GOT3 (cell line): ENCODE measurements around the gene AP3S2.
"Not testable (repeated sequence)": the region's sequence is repeated elsewhere in the genome, so short reads cannot be mapped to it uniquely, and the experiment has no call there.

ENCODE experiments used
- DNase-seq: peaks from one replicate; lab custom pipeline; 2025; ENCODE audit warnings: mixed read lengths; lab: John Stamatoyannopoulos, UW

AP3S2 gene

DNA sequence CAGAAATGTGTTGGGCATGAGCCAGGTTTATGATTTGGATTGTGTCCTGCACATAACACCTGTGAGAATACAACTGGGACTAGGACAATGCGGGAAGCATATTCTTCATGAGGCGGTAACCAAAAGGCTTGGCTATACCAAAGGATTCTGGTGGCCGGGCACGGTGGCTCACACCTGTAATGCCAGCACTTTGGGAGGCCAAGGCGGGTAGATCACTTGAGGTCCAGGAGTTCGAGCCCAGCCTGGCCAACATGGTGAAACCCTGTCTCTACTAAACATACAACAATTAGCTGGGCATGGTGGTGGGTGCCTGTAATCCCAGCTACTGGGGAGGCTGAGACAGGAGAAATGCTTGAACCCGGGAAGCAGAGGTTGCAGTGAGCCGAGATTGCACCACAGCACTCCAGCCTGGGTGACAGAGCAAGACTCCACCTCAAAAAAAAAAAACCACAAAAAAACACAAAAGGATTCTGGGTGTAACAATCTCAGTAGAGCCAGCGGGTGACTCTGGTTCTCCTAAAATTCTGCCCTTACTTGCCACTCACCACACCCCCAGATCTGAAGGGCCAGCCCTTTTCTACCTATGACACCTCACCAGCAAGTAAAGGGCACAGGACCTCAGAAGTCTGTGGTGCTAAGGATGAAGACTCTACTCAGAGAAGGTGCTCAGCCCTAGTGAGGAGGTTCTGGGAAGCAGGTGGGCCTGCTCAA, 59.2 kb downstream of the AP3S2 start:
- not testable (repeated sequence) for DNase-seq

DNA sequence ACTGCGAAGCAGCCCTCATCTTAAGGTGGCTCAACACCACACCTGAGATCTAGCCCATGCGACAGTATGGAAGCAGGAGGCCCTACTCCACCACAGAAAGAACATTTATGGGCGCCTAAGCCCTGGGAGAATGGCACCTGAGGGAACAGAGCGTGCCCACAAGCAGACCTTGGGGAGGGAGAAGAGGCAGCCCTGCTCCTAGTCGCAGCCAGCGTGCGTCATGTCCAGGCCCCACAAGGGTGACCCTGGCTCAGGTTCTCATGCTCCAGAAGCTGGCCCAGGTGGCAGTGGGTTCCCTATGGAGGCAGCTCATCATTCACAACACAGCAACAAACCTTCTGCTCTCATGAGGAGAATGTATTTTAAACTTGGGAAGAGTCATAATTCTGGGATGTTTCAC, 59.8 kb downstream of the AP3S2 start:
- no peak for DNase-seq

DNA sequence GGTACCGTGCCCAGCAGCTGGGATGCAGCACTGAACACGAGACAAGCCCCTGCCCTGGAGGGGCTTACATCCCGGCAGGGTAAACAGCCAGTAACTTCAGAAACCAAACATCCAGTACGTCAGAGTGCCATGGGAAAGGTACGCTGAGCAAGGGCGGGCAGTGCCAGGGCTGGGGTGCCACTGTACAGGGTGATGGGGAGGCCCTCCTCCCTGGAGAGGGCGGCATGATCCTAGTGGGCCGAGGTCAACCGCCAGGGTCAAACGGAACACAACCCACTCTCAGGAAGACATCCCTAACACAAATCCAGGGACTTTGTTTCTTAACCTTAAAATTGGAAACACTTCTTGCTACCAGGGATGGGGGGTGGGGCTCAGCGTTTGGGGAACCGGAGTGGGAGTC, 63.2 kb downstream of the AP3S2 start:
- no peak for DNase-seq

DNA sequence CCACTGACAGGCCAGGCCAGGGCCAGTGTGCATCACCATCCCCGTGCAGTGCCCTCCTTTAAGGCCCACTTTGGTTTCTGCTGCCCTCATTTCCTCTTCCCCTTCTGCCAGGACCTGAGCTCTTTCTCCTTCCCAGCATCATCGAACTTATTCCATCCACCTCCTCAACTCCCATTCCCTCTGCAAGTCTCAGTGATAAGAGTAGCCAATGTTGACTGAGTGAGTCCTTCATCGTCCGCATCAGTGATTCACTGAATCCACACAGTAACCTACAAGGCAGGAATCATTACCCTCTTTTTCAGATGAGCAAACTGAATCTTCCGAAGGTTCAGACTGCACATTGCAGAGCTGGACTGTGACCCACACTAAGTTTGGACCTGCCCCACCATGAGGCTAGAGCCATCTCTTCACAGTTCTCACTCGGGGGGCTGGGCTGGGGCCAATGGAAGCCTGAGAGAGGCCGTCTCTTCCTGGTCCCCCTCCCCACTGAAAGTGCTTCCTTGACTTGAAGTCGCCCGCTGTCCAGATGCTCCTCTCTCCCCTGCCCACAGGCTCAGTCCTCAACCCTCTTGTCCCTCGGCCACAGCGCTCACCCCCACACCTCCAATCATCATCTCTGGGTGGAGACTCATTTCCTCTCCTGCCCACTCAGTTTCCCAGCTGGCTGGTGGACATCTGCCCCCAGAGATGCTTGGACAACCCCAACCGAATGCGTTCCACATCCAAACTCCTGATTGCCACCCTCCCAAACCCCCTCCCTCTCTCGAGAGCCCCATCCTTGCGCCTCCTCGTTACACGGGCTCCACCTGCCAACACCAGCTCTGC, 64.0 kb downstream of the AP3S2 start:
- no peak for DNase-seq

DNA sequence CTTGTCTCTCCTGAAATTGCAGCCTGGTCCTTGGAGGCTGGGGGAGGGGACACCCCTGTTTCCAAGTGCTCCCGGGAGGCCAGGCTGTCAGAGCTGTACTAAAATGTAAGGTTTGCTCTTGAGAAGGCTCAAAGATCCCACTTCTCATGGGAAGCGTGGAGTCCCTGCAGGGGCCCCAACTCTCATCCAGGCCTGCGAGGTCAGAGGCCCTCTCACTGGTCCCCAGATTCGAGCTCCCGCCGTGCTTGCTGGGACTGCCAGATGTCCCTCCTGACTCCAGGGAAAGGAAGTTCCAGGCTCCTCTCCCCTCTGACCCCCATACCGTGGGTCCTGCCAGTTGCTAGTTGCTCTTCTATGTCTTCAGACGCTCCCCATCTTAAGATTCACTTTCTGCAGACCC, 64.6 kb downstream of the AP3S2 start:
- DNase-seq, result no peak

DNA sequence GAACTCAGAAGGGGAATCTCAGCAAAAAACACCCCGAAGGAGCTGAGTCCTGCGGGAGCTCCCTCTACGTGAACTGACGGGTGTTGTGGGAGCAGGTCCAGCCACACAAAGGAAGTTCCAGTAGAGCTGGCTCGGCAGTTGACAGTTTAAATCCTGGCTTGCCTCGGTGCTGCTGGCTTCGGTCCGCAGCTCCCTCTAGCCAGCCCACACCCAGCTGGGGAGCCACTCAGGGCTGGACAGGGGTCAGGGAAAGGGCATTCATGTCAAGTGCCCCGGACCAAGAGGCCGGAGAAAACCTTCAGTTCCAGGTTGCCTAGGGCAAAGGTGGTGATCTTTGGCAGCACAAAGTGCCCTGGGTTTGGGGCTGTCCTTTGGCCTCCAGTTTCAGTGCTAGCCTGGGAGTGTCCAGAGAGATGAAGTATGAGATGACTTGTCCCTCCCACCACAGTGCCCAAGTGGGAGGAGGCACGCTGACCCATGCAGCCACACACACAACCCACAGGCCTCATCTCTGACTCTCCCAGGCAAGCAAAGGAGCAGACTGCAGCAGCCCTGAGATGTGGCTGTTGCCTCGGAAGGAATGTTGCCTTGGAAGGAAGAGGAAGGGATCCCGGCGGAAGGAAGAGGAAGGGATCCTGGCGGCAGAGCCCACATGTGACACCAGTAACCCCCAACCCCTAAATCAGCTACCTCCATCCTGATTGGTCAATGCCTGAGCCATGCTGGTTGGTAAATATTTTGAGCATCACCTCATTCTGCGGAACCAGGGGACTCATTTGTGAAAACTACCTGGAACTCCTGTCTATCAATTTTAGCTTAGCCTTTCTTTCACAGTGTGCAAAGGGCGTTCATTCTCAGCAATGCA, 65.3 kb downstream of the AP3S2 start:
- DNase-seq, result peak; percentile 32

DNA sequence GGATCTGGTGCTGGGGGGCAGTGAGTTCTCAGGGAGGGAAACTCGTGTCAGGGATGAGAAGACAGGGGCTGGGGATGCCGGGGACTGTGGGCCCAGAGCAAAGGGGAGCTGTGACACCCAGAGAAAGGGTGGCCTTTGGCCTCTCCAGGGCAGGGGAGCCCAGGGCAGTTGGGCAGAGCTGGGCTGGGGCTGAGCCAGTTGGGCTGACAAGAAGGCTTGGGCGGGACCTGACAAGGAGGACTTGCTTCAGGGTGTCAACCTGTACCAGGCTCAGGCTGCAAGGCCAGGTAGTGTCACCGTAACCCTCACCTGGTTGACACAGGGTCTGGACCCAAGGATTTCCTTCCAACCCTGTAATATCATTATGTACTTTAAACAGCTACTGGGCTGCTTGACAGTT, 66.0 kb downstream of the AP3S2 start:
- no peak for DNase-seq

DNA sequence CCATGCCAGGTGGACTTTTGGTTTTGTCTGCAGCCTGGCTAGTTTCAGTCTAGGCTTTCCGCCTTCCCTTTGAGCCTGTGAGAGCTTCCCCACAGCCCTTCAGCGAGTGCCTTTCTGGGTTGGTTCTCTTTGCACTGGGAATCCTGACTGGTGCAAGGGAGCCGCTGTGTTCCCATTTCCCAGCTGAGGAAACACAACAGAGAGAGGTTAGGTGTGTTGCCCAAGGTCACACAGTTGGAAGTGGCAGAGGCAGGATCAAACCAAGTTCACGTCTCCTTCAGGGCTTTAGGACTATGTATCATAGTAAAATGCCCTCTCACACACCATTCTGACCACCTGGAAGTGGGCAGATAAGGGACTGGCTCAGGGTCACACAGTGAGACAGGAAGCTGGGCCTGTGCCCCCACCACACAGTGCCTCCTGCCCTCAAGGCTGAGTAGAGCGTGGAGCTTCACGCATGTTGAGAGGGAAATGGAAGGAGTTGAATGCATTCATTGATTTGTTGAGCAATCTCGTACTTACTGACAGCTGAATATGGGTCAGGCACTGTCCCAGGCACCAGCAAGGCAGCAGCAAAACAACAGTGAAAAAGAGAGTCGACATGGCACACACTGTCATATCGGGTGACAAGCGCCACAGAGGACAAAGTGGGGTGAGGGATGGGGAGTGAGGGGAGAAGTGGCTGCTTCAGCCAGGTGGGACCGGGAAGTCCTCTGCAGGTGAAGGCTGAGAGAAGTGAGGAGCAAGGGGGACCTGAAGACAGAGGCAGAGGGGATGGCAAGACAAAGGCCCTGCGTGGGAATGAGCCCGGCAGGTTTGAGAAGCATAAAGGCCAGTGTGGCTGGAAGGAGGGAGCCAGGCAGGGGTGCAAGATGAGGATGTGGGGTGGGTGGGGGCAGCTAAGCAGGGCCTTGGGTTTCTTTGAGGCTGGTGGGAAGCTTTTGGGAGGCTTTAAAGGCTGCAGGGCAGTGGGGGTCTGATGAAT, 66.8 kb downstream of the AP3S2 start:
- DNase-seq, result no peak

DNA sequence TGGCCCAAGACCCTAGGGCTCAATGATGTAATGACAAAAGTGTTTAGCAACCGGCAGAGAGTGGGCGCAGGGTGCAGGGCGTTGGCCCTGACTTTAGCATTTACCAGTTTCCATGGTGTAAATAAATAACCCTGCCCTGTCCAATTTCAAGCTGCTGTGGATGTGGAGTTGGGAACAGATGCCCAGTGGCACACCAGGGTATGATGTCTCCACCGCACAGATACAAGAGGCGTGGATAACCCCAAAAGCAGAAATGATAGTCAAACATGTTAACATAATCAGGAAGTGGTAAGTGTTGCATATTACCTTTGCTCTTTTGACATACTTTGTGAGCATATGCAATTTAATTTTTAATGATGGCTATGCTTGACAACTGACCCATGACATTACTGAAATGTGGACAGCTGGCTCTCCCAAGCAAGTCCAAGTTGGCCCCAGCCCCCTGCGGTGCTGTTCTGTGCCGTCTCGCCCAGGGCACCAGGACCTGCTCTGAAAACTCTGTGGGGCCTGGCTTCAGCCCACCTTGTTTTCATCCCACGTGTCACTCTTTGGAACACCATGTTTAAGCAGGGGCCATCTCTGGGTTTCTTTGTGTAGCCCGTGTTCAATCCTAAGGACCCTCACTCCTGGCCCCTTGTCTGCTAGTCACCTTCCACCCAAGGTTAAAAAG, 68.4 kb downstream of the AP3S2 start:
- no peak for DNase-seq

DNA sequence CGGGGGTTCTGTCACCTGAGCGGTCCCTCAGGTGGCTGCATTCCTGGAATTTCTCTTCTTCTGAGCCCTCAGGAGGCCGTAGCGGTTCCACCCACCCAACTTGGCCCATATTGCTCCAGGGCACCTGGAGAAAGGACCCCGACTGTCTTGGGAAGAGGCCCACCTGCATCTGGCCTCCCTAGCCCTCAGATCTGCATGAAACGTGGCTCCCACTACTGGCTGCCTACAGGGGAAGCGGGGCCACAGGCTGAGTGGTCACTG, 69.3 kb downstream of the AP3S2 start:
- DNase-seq, result no peak

DNA sequence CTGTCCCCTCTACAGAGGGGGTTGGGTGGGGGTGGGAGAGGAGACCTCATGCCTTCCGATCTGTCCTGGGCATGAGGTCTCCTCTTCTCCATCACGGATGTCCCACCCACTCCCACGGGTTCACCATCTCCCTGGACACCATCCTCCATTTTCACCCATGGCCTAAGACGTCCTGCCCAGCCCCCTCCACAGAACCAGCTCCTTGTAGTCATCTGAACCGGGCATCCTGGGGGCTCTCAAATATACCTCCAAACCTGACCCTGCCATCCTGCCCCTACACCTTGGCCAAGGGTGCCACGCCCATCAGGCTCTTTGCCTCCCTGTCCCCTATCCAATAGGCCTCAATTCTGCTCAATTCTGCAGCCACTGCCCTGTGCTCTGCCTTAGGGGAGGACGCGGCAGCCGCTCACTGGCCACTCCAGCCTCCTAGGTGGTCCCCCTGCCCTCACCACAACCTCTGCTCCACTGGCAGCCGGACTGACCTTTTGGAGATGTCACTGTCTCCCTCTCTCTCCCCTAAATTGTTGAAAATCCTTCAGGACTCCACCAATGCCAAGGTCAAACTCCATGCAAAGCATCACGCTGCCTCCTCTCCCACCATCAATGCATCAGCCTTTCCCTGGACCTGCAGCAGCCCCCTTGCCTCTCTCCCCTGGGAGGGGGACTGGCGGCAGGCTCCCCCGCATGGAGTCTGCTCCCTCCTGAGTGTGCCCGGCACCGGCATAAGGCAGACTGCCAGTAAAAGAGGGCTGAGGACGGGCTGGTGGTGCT, 69.8 kb downstream of the AP3S2 start:
- no peak for DNase-seq

DNA sequence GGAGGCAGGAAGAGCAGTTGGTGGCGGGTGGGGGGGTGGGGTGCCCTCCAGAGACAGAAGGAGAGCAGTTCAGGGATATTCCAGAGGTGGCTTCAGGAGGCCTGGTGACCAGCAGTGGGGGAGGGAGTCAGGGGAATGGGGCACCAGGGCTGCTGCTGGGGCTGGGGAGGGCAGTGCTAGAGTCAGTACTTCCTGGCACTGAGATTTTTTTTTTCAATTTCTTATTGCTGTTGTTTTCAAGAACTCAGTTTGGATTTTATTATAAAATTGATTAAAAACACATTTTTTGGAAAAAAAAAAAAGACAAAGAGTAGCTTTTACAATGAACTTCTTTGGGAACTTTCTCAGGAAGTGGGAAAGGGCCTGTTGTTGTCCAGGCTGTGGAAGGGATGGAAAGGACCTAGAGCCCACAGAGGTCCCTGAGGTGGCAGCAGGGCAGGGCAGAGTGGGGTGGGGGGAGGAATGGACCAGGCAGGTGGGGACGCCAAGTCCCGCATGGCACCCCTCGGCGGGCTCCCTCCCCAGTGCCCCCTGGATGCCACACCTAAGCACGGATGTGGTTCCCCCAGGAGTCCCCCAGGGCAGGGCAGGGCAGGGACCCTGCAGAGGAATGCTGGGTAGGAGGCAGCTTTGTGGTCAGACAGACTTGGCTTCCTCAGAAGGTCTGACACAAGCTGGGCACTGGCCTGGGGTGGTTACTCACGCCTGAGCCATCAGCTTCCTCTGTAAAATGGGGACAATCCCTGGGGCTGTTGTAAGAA, 70.7 kb downstream of the AP3S2 start:
- no peak for DNase-seq

DNA sequence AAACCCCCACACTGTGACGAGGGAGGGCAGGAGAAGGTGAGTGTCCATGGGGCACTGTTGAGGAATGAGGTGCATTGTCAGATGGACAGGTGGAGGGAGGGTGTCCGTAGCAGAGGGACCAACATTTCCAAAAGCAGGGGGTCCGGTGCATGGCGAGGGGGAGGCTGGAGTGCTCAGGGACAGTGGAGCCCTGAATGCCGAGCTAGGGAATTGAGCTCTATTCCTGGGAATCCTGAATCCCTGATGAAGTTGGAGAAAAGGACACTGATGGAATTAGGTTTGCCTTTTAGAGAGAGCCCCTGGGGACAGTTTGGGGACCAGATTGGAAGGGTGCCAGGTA, 71.2 kb downstream of the AP3S2 start:
- no peak for DNase-seq

DNA sequence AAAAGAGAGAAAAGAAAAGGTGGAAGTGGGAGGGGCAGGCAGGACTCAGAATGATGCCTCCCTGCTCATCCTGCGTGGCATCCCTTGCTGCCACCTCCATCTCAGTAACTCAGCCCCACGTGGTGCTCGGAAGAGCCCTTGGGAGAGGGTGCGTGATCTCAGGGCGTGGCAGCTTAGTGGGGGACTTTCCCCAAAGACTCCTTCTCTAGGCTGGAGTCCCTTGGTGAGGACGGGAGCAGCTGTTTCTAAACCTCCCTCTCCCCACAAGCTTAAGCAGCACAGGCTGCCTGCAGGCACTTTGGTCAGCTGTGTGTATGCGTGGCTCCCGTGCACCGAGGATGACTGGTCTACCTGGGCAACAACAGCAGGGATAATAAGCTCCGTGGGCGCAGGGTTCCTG, 71.8 kb downstream of the AP3S2 start:
- no peak for DNase-seq

DNA sequence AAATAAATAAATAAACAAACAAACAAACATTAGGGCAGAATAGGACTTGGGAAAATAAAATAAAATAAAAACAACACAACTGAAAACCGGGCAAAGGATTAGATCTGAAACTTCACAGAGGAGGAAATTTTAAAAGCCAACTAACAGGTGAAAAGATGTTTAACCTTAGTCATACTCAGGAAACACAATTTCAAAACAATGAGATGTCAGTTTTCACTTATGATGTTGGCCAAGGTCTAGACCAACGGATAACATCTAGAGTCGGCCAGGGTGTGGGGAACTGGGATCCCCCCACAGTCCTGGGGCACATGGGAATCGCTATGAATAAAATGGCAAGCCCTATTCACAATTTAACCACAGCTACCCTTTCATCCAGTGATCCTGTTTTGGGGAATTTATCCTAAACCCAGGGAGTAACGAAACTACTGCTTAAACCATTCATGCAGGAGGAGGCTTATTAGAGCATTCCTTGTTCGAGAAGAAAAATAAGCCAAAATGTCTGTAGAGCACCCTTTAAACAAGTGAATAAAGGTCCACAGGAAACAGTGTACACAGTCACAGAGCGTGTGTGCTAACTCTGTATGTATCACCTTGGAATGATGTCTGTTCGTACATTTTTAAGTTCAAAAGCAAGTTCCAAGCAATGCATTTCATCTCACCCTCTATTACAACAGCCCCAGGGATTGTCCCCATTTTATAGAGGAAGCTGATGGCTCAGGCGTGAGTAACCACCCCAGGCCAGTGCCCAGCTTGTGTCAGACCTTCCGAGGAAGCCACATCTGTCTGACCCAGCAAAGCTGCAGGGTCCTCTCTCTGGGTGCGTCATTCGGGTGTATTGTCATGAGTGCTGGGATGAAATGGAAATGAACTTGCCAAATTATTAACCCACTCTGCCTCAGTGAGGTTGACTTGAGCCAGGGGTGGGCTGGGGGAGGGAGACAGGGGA, 72.9 kb downstream of the AP3S2 start:
- no peak for DNase-seq

DNA sequence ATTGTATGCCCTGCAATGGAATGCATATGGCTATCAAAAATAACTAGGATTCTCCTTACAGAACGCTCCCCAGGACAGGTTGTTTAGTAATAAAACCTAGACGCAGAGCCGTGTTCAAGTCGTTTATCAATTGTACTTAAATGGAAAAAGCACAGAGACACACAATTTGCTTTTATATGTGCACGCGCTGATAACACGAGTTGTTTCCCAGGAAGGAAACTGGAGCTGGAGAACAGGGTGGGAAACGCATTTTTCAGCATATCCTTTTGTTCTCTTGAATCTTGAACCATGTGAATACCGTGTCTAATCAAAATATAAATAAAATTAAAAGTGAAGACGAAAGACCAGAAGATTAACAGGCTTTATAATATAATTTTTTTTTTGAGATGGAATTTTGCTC, 75.5 kb downstream of the AP3S2 start:
- no peak for DNase-seq

DNA sequence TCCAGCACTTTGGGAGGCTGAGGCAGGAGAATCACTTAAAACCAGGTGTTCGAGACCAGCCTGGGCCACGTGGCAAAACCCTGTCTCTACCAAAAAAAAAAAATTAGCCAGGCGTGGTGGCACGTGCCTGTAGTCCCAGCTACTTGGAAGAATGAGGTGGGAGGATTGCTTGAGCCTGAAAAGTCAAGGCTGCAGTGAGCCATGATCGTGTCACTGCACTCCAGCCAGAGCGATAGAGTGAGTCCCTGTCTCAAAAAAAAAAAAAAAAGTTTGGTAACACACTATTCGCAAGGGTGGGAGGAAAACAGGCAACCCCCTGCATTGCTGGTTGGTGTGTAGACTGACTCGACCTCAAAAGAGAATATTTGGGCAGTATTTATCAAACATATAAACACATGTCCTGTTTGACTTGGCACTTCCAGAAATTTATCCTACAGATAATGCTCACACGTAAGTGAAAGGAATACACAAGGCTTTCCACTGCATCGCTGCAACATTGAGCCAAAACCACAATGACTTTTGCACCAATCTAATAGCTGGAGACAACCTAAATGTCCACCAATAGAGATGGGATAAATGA, 76.0 kb downstream of the AP3S2 start:
- DNase-seq, result no peak

DNA sequence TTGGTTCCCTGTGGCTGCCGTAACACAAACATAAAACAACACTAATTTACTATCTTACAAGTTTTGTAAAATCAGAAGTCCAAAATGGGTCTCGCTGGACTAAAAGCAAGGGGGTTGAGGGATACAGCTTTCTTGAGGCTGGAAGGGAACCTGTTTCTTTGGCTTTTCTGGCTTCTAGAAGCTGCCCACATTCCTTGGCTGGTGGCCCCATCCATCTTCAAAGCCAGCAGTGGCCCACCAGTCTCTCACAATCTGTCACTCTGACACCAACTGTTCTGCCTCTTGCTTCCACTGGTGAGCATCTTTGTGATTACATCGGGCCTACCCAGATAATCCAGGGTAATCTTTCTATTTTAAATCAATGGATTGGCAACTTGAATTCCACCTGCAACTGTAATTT, 78.0 kb downstream of the AP3S2 start:
- no peak for DNase-seq
